WI38 (cell line): ENCODE results near the gene PDIA6.

Experiments
- H3K4me3 ChIP-seq: 2 replicates; pipeline ENCODE4 v1.5.1; 2011; ENCODE audit warnings: low read depth, mild to moderate bottlenecking, control low read depth, low read length
- CTCF ChIP-seq: IDR thresholded peaks from 2 replicates; pipeline ENCODE4 v1.5.1; 2012; ENCODE audit warnings: low read depth, mild to moderate bottlenecking, control low read depth, low read length

Gene PDIA6

DNA sequence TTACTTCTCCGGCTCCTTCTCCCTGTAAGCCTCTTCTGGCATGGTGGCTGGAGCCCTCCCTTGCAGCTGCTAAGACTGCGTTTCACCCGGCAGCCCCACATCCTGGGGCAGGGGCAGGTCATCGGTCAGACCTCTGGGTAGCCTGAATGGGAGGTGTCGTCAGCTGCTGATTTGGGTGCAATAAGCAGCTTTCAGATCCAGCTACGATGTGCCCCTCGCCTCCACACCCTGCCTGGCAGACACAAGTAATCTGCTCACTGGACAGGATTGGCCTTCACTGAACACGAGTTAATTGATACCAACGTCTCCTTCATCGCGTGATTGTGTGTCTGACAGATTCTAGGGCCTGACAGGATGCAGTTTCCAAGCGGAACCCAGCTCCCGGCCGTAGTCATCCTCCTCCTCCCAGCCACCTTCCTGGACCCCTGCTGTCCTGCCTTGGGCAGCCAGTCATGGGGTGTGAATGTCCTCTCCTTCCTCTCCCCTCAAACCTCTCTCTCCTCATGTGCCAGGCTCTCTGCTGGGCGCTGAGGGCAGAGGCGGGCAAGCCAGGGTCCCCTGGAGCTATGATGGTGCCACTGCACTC, 18.9 kb upstream of the PDIA6 start:
- no peak overlapping the region for H3K4me3 ChIP-seq
- TF ChIP-seq CTCF = no peak

DNA sequence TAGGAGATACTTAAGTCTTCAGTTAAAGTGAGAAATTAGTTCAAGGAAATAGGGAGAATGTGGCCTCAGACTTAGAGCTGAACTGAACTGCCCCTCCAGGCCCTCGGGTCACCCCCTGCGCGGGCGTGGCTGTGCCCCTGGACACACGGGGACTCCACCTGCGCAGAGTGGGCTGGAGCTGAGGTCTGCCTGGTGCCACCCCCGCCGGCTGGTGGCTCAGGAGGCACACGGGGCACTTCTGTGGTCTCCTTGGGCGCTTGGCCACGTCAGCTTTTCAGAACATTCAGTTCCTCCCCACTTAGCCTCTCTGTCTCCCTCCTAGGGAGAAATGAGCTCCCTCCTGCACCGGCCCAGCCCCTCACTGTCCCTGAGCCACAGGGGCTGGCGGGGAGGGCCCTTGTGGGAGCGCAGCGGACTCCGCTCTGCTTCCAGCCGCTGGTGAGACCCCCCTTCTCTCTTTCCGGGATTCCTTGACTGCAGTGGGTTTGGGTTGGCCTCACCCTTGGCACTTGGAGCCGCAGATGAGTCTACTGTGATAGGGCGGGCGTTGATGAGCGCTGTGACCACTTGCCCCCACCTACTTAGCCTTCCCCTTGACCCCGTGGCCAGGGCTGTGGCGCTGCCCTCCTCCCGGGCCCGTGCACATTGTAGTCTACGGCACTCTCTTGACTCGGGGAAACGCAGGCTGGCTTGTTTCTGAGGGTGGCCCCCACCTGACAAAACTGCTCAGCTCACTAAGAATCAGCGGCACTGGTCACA, 18.2 kb upstream of the PDIA6 start:
- H3K4me3 ChIP-seq = no peak overlapping the region

DNA sequence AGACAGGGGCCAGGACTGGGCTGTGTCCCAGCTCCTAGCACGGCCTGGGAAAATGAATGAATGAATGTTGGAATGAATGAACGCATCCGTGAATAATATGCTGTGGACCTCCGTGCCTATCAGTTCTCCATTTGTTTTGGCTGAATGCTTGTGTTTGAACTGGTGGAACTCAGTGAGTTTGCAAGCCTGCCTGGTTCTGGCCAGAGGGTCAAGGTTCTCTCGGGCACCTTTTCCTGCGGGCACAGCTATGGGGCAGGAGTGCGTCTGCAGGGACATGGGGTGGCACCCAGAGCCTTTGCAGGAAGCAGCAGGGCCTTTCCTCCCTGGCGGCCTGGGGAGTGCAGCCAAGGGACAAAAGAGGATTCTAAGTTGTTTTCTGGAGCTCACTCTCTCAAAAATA, 17.6 kb upstream of the PDIA6 start:
- no peak overlapping the region for H3K4me3 ChIP-seq
- no peak for TF ChIP-seq CTCF

More for the DNA sequence above, 18.2 kb upstream of the PDIA6 start:
- no peak for TF ChIP-seq CTCF

- TF ChIP-seq CTCF = no peak
- H3K4me3 ChIP-seq = no peak overlapping the region
These were observed 16.7 kb upstream of the PDIA6 start for GRCh38 chr2:10829299-10829698.

DNA sequence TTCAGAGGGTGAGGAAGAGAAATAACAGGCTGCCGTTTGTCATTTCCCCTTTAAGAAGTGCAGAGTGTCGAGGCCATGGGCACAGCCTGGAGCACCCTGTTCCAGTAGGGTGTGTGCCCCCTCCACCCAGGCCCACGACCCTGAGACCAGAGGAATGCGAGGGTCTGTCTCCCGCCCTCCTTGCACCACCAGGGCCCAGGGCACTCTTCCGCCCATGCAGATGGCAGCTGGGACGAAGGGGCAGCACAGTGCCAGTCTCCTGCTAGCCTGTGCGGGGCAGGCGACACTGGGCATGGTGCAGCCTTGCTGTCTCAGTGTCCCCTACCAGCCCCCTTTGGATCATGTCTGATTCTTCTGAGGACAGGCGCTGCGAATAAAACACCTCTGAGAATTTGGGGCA, 15.8 kb upstream of the PDIA6 start:
- H3K4me3 ChIP-seq = no peak overlapping the region
- no peak for TF ChIP-seq CTCF

DNA sequence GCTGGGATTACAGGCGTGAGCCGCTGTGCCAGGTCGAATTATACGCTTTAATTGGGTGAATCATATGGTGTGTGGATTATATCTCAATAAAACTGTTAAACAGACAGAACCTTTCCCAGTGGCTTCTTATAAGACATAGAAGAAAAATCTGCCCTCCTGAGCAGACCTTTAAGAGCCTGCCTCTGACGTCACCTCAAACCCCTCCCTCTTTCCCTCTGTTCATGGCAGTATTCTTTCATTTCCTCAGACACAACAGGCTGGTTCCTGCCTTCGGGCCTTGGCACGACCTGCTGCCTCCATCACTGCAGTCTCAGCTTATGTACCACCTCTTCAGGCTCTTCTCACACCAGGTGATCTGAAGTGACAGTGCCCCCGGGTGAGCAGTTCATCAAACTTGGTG, 14.0 kb upstream of the PDIA6 start:
- H3K4me3 ChIP-seq = no peak overlapping the region
- no peak for TF ChIP-seq CTCF

GRCh38 chr2:10826026-10826425, 13.4 kb upstream of the PDIA6 start:
- no peak for TF ChIP-seq CTCF
- no peak overlapping the region for H3K4me3 ChIP-seq
